GM12872 (cell line): Measurements from ENCODE around the gene FGD4.

Experiments
- CTCF ChIP-seq: IDR thresholded peaks from 3 replicates; pipeline ENCODE4 v1.5.1; 2011; ENCODE audit warnings: low read depth, mild to moderate bottlenecking, low read length, moderate library complexity; ENCODE audit not compliant: insufficient read depth

Gene FGD4

GRCh38 chr12:32493282-32493681, 93.9 kb downstream of the FGD4 start:
- no peak for TF ChIP-seq CTCF

- TF ChIP-seq CTCF: no peak
Measured at GRCh38 chr12:32494656-32495055, 95.3 kb downstream of the FGD4 start.

- no peak for TF ChIP-seq CTCF
Measured at GRCh38 chr12:32496946-32497345, 97.6 kb downstream of the FGD4 start.

- TF ChIP-seq CTCF: no peak
Measured at GRCh38 chr12:32497864-32498263, 98.5 kb downstream of the FGD4 start.

- TF ChIP-seq CTCF: no peak
Measured at GRCh38 chr12:32499048-32499447, 99.7 kb downstream of the FGD4 start.

GRCh38 chr12:32501835-32502333, 102.5 kb downstream of the FGD4 start:
- no peak for TF ChIP-seq CTCF

- TF ChIP-seq CTCF: no peak
Measured at GRCh38 chr12:32502693-32503502, 103.5 kb downstream of the FGD4 start.
